ENCODE results near the gene SMARCAD1. TPM values are rescaled to one million over a fixed set of nuclear protein-coding genes. Genes with fewer than 3 reads are reported as not detected.

Gene SMARCAD1
- total and polyA plus RNA-seq, 2 of the 8 experiments (the other 6 are each of a cell fraction or from before 2014, with no cell fraction given) = 24.1 to 59.4 TPM

DNA sequence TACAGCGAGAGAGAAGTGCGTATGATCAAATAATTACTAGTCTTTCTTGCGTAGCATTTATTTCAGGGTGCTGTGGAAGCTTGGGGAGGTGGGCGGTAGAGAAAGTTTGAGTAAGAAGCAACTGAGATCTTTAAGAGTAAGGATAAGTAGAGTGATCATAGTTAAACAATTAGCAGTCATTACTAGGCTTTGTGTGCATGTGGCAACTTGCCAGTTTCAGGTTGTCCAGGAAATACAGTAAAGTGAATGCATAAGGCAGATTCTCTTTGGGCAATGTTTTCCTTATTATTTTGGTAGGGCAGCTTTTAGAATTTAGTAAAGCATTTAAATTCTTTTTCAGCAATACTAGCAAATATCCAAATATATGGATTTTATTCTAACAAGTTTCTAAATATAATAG lies 78.0 kb downstream of the SMARCAD1 start:
- FAIRE-seq = no peak
- no peak overlapping the region for H2BK20ac ChIP-seq (ENCODE audit: low read length)
- no peak overlapping the region for H3K4me3 ChIP-seq (ENCODE audit: extremely low read depth in 1 of 4, insufficient read depth in 2 of 4, low read depth in 3 of 4, low read length in 4 of 4)
- no peak overlapping the region for H3K18ac ChIP-seq (ENCODE audit: extremely low read depth, low read length)
- ChIA-PET CTCF (ENCODE audit: partially characterized antibody) (interaction anchor here (1.5 kb wide), 1 partner anchor 14 kb away, joined by 3 read pairs; no protein-coding TSS in a partner anchor), POLR2A (ENCODE audit: partially characterized antibody) (no interaction called here)
- no peak overlapping the region for H2AK5ac ChIP-seq (ENCODE audit: low read depth, low read length)
- DNase-seq (ENCODE audit: low read depth in 1 of 2, low spot score in 2 of 2) = no peak
- no peak overlapping the region for H4K91ac ChIP-seq (replicated peaks; ENCODE audit: insufficient read length, low read length)
- H4K20me1 ChIP-seq (replicated peaks in 1 of 2; ENCODE audit: control insufficient read depth in 1 of 2, insufficient read depth in 2 of 2, low read length in 2 of 2) = no peaks in the 10 kb centered on the region
- no peaks in the 10 kb centered on the region for H3K79me1 ChIP-seq (ENCODE audit: low read depth, low read length)
- 94% methylated on average over 4 of the region's 4 CpGs; no CpG with 5 or more reads in 1 of the 2 experiments for WGBS, 2 experiments (ENCODE audit: extremely low coverage in 1 of 2, insufficient coverage in 1 of 2, insufficient read length in 1 of 2, insufficient replicate concordance in 2 of 2, low coverage in 1 of 2, low lambda C conversion rate in 2 of 2, missing lambda C conversion rate in 1 of 2)
- H4K5ac ChIP-seq (ENCODE audit: insufficient read length, low read depth, low read length) = no peak overlapping the region
- H3K36me3 ChIP-seq (ENCODE audit: control insufficient read depth in 2 of 4, insufficient read depth in 4 of 4, low read length in 3 of 4) = peaks cover 0 to 73% (median 36%) of the 10 kb centered on the region in 4 experiments; a peak in 7 of 8 replicates
- no peak overlapping the region for H3K56ac ChIP-seq (replicated peaks; ENCODE audit: insufficient read length, low read depth, low read length)
- no peaks in the 10 kb centered on the region for H3K79me2 ChIP-seq (ENCODE audit: control insufficient read depth in 1 of 2, insufficient read depth in 2 of 2, low read length in 2 of 2)
- H3K23me2 ChIP-seq (ENCODE audit: low read depth, low read length) = no peaks in the 10 kb centered on the region
- no peak overlapping the region for H2BK15ac ChIP-seq (ENCODE audit: low read length)
- no peaks in the 10 kb centered on the region for H3K4me1 ChIP-seq (replicated peaks in 1 of 4; ENCODE audit: control insufficient read depth in 3 of 4, insufficient read depth in 4 of 4, low read length in 3 of 4)
- no peak overlapping the region for H3K14ac ChIP-seq (ENCODE audit: insufficient read length)
- no peak overlapping the region for H2BK12ac ChIP-seq (ENCODE audit: low read depth, low read length)
- no peaks in the 10 kb centered on the region for H3K27me3 ChIP-seq (replicated peaks in 1 of 4; ENCODE audit: control insufficient read depth in 3 of 4, extremely low read depth in 1 of 4, insufficient read depth in 3 of 4, low read length in 3 of 4)
- no peak overlapping the region for H2BK5ac ChIP-seq (ENCODE audit: low read depth, low read length)
- H3K4ac ChIP-seq (replicated peaks; ENCODE audit: insufficient read length, low read depth, low read length) = no peak overlapping the region
- H3K23ac ChIP-seq (ENCODE audit: insufficient read length) = no peak overlapping the region
- H3K9ac ChIP-seq (replicated peaks in 1 of 4; ENCODE audit: extremely low read depth in 1 of 4, low read depth in 3 of 4, low read length in 3 of 4) = no peak overlapping the region
- H3K4me2 ChIP-seq (ENCODE audit: insufficient read depth in 1 of 2, low read depth in 2 of 2, low read length in 2 of 2) = no peak overlapping the region
- H3K27ac ChIP-seq (ENCODE audit: low read depth, low read length) = no peak overlapping the region
- H2AFZ ChIP-seq (ENCODE audit: low read length) = no peak overlapping the region
- no peak overlapping the region for H4K8ac ChIP-seq (ENCODE audit: extremely low read depth, insufficient read depth, low read length)
- no peak overlapping the region for H2BK120ac ChIP-seq (replicated peaks; ENCODE audit: low read depth, low read length)
- no peaks in the 10 kb centered on the region for H3K9me3 ChIP-seq (ENCODE audit: insufficient read depth in 2 of 2, low read depth in 1 of 2, low read length in 1 of 2)
- TF ChIP-seq SRF (IDR thresholded peaks at IDR 0.05; ENCODE audit: low read depth, low read length) (no peak), BRCA1 (IDR thresholded peaks at IDR 0.05; ENCODE audit: low read depth, low read length) (no peak), CREB1 (IDR thresholded peaks at IDR 0.05) (no peak), ASH2L (IDR thresholded peaks at IDR 0.05; ENCODE audit: low read length) (no peak), GTF2F1 (IDR thresholded peaks at IDR 0.05; ENCODE audit: borderline replicate concordance, low read depth, low read length) (no peak), CTCF (IDR thresholded peaks at IDR 0.05; ENCODE audit: control extremely low read depth in 1 of 3, insufficient read depth in 1 of 3, low read depth in 1 of 3, low read length in 3 of 3) (no peak), CHD1 (IDR thresholded peaks at IDR 0.05; ENCODE audit: low read depth, low read length) (no peak), KDM4A (IDR thresholded peaks at IDR 0.05; ENCODE audit: low read depth, low read length, severe bottlenecking) (no peak), CEBPB (IDR thresholded peaks at IDR 0.05; ENCODE audit: low read depth, low read length) (no peak), CTBP2 (IDR thresholded peaks at IDR 0.05; ENCODE audit: borderline replicate concordance, insufficient read depth, insufficient read length, low read length) (no peak)
- TF ChIP-seq, protein P1, sequence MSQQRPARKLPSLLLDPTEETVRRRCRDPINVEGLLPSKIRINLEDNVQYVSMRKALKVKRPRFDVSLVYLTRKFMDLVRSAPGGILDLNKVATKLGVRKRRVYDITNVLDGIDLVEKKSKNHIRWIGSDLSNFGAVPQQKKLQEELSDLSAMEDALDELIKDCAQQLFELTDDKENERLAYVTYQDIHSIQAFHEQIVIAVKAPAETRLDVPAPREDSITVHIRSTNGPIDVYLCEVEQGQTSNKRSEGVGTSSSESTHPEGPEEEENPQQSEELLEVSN (IDR thresholded peaks at IDR 0.05) = no peak

Measured in H1 (cell line).